Amniotic stem cell (primary cell): ENCODE results near the gene TRIM44.
"Not testable (repeated sequence)": the region's sequence is repeated elsewhere in the genome, so short reads cannot be mapped to it uniquely, and the experiment has no call there.

Experiments
- DNase-seq: peaks from one replicate; lab custom pipeline; 2025; lab: John Stamatoyannopoulos, UW

TRIM44 gene

GRCh38 chr11:35855671-35856070 is 193.1 kb downstream of the TRIM44 start:
- DNase-seq = no peak

- DNase-seq = no peak
Observed at GRCh38 chr11:35856259-35856658, 193.7 kb downstream of the TRIM44 start.

GRCh38 chr11:35856756-35857155 is 194.2 kb downstream of the TRIM44 start:
- no peak for DNase-seq

- no peak for DNase-seq
Observed at GRCh38 chr11:35857922-35858321, 195.3 kb downstream of the TRIM44 start.

- no peak for DNase-seq
Observed at GRCh38 chr11:35859301-35859700, 196.7 kb downstream of the TRIM44 start.

GRCh38 chr11:35860194-35860593 is 197.6 kb downstream of the TRIM44 start:
- DNase-seq = not testable (repeated sequence)

GRCh38 chr11:35861191-35861590 is 198.6 kb downstream of the TRIM44 start:
- DNase-seq = no peak

GRCh38 chr11:35862666-35863065 is 200.1 kb downstream of the TRIM44 start:
- DNase-seq = no peak

- no peak for DNase-seq
Observed at GRCh38 chr11:35864131-35864530, 201.6 kb downstream of the TRIM44 start.

- DNase-seq = no peak
Observed at GRCh38 chr11:35866601-35867000, 204.0 kb downstream of the TRIM44 start.
